ENCODE data around the gene DIPK1A. TPM values are rescaled to one million over a fixed set of nuclear protein-coding genes. Genes with fewer than 3 reads are reported as not detected.
"Not testable (repeated sequence)": the region's sequence is repeated elsewhere in the genome, so short reads cannot be mapped to it uniquely, and the experiment has no call there.

The DIPK1A gene
- total RNA-seq, 1 donor from 2014 or later: 8.4 TPM

GRCh38 chr1:92980732-92981647, 19.7 kb upstream of the DIPK1A start:
- no peak for TF ChIP-seq EZH2 (IDR thresholded peaks at IDR 0.05; ENCODE audit: insufficient read depth, low read length)
- no peak for TF ChIP-seq CTCF (IDR thresholded peaks at IDR 0.05; ENCODE audit: insufficient read depth, low read depth, low read length)
- Mint-ChIP-seq H3K27ac (ENCODE audit: unreplicated experiment) (no peak overlapping the region), H3K9me3 (ENCODE audit: unreplicated experiment) (peaks cover 1% of the 10 kb centered on the region), H3K4me3 (ENCODE audit: unreplicated experiment) (no peak overlapping the region), H3K27me3 (ENCODE audit: low read depth, unreplicated experiment) (no peaks in the 10 kb centered on the region), H3K36me3 (ENCODE audit: low read depth, unreplicated experiment) (peaks cover 3% of the 10 kb centered on the region), H3K4me1 (ENCODE audit: low read depth, unreplicated experiment) (no peaks in the 10 kb centered on the region)
- H3K9ac ChIP-seq (ENCODE audit: low read length): no peak overlapping the region
- DNase-seq (ENCODE audit: low read depth) (no peak), FAIRE-seq (no peak)
- H3K4me3 ChIP-seq (ENCODE audit: insufficient read depth, low read depth, low read length): no peak overlapping the region
- no peaks in the 10 kb centered on the region for H3K27me3 ChIP-seq (ENCODE audit: insufficient read depth, low read length)
- H3K9me3 ChIP-seq (ENCODE audit: insufficient read depth, low read depth, low read length): peaks cover 3% of the 10 kb centered on the region
- no peaks in the 10 kb centered on the region for H3K79me2 ChIP-seq (ENCODE audit: insufficient read depth, low read length)
- no peak overlapping the region for H2AFZ ChIP-seq (ENCODE audit: low read depth, low read length)
- no peak overlapping the region for H3K27ac ChIP-seq (ENCODE audit: low read depth, low read length)
- H3K36me3 ChIP-seq (ENCODE audit: insufficient read depth, low read length): no peaks in the 10 kb centered on the region
- no peaks in the 10 kb centered on the region for H4K20me1 ChIP-seq (ENCODE audit: insufficient read depth, low read length)
- H3K4me1 ChIP-seq (ENCODE audit: insufficient read depth, low read length): no peaks in the 10 kb centered on the region
- no peak overlapping the region for H3K4me2 ChIP-seq (ENCODE audit: low read length)

GRCh38 chr1:92975551-92976232, 14.4 kb upstream of the DIPK1A start:
- no peak overlapping the region for H3K9ac ChIP-seq (ENCODE audit: low read length)
- no peaks in the 10 kb centered on the region for H3K27me3 Mint-ChIP-seq (ENCODE audit: low read depth, unreplicated experiment)
- no peak for TF ChIP-seq EZH2 (IDR thresholded peaks at IDR 0.05; ENCODE audit: insufficient read depth, low read length)
- no peak for TF ChIP-seq CTCF (IDR thresholded peaks at IDR 0.05; ENCODE audit: insufficient read depth, low read depth, low read length)
- DNase-seq (ENCODE audit: low read depth) (no peak), FAIRE-seq (no peak)
- H3K27ac Mint-ChIP-seq (ENCODE audit: unreplicated experiment): no peak overlapping the region
- no peak overlapping the region for H2AFZ ChIP-seq (ENCODE audit: low read depth, low read length)
- no peaks in the 10 kb centered on the region for H3K36me3 ChIP-seq (ENCODE audit: insufficient read depth, low read length)
- H3K4me3 Mint-ChIP-seq (ENCODE audit: unreplicated experiment): no peak overlapping the region
- H3K4me1 Mint-ChIP-seq (ENCODE audit: low read depth, unreplicated experiment): no peaks in the 10 kb centered on the region
- H3K79me2 ChIP-seq (ENCODE audit: insufficient read depth, low read length): no peaks in the 10 kb centered on the region
- H3K4me3 ChIP-seq (ENCODE audit: insufficient read depth, low read depth, low read length): no peak overlapping the region
- no peaks in the 10 kb centered on the region for H4K20me1 ChIP-seq (ENCODE audit: insufficient read depth, low read length)
- peaks cover 8% of the 10 kb centered on the region for H3K27me3 ChIP-seq (ENCODE audit: insufficient read depth, low read length)
- H3K4me1 ChIP-seq (ENCODE audit: insufficient read depth, low read length): no peaks in the 10 kb centered on the region
- no peaks in the 10 kb centered on the region for H3K9me3 ChIP-seq (ENCODE audit: insufficient read depth, low read depth, low read length)
- no peaks in the 10 kb centered on the region for H3K36me3 Mint-ChIP-seq (ENCODE audit: low read depth, unreplicated experiment)
- no peaks in the 10 kb centered on the region for H3K9me3 Mint-ChIP-seq (ENCODE audit: unreplicated experiment)
- H3K27ac ChIP-seq (ENCODE audit: low read depth, low read length): no peak overlapping the region
- H3K4me2 ChIP-seq (ENCODE audit: low read length): no peak overlapping the region

GRCh38 chr1:92974112-92974511, 12.8 kb upstream of the DIPK1A start:
- not testable (repeated sequence) for H3K4me1 Mint-ChIP-seq (ENCODE audit: low read depth, unreplicated experiment); H3K9me3 ChIP-seq (ENCODE audit: insufficient read depth, low read depth, low read length); H3K27ac Mint-ChIP-seq (ENCODE audit: unreplicated experiment); H3K79me2 ChIP-seq (ENCODE audit: insufficient read depth, low read length); H3K4me3 Mint-ChIP-seq (ENCODE audit: unreplicated experiment); H3K36me3 ChIP-seq (ENCODE audit: insufficient read depth, low read length); H3K36me3 Mint-ChIP-seq (ENCODE audit: low read depth, unreplicated experiment); FAIRE-seq; H3K27ac ChIP-seq (ENCODE audit: low read depth, low read length); H3K27me3 Mint-ChIP-seq (ENCODE audit: low read depth, unreplicated experiment); H3K4me1 ChIP-seq (ENCODE audit: insufficient read depth, low read length); H3K9ac ChIP-seq (ENCODE audit: low read length); H3K4me2 ChIP-seq (ENCODE audit: low read length); DNase-seq (ENCODE audit: low read depth); H3K4me3 ChIP-seq (ENCODE audit: insufficient read depth, low read depth, low read length); H3K9me3 Mint-ChIP-seq (ENCODE audit: unreplicated experiment); H4K20me1 ChIP-seq (ENCODE audit: insufficient read depth, low read length); H2AFZ ChIP-seq (ENCODE audit: low read depth, low read length)
- peaks cover 12% of the 10 kb centered on the region for H3K27me3 ChIP-seq (ENCODE audit: insufficient read depth, low read length)
